HEK293 (cell line): ENCODE results near the gene GAPDHS.

Experiments
- CTCF ChIA-PET: fragments of 350-600 bp; formaldehyde crosslinking; extraction: SDS; loops from one replicate; lab custom pipeline; 2021; ENCODE audit warnings: antibody characterized with exemption; lab: Yijun Ruan, JAX
- POLR2A ChIA-PET: fragments of 300-600 bp; formaldehyde crosslinking; extraction: SDS; loops from one replicate; lab custom pipeline; 2020; ENCODE audit warnings: antibody characterized with exemption, inconsistent platforms; lab: Yijun Ruan, JAX
- H3K27ac ChIP-seq: fragments of 200-500 bp; sonication (Bioruptor generic); 2 replicates; pipeline ENCODE4 v1.5.1; 2014; ENCODE audit warnings: low read depth, low read length, control low read depth, inconsistent platforms; ENCODE audit errors: extremely low read depth
- H3K36me3 ChIP-seq, 2 experiments: fragments of 200-500 bp in 1 of 2; sonication (Bioruptor generic) in 1 of 2; 1 replicate in 1 of 2; 2 replicates in 1 of 2; pipeline ENCODE4 v1.5.1; 2014 to 2017; ENCODE audit warnings: inconsistent platforms in 2 of 2, low read length in 2 of 2; ENCODE audit not compliant: control insufficient read depth in 2 of 2, insufficient read depth in 1 of 2
- H3K4me1 ChIP-seq: fragments of 200-500 bp; sonication (Bioruptor generic); 2 replicates; pipeline ENCODE4 v1.5.1; 2014; ENCODE audit warnings: mild to moderate bottlenecking, low read length, inconsistent platforms; ENCODE audit not compliant: control insufficient read depth, insufficient read depth
- H3K4me3 ChIP-seq: 2 replicates; pipeline ENCODE4 v1.5.1; 2011; ENCODE audit warnings: low read depth, mild to moderate bottlenecking, control low read depth, low read length, moderate library complexity
- H3K9me3 ChIP-seq: fragments of 200-500 bp; sonication (Bioruptor generic); 2 replicates; pipeline ENCODE4 v1.5.1; 2014; ENCODE audit warnings: low read depth, low read length, inconsistent platforms; ENCODE audit not compliant: control insufficient read depth, insufficient read depth
- EGR2 ChIP-seq: fragments of 450-650 bp; formaldehyde crosslinking; IDR thresholded peaks from 2 replicates; pipeline ENCODE4 v1.5.1; 2016; ENCODE audit warnings: low read depth, missing biosample characterization, missing genetic modification characterization
- KLF17 ChIP-seq: fragments of 450-650 bp; formaldehyde crosslinking; IDR thresholded peaks from 2 replicates; pipeline ENCODE4 v1.5.1; 2016; ENCODE audit warnings: missing biosample characterization, missing genetic modification characterization
- KLF8 ChIP-seq: fragments of 450-650 bp; formaldehyde crosslinking; IDR thresholded peaks from 2 replicates; pipeline ENCODE4 v1.5.1; 2016; ENCODE audit warnings: missing biosample characterization, missing genetic modification characterization
- OVOL3 ChIP-seq: fragments of 450-650 bp; formaldehyde crosslinking; IDR thresholded peaks from 2 replicates; pipeline ENCODE4 v1.5.1; 2016; ENCODE audit warnings: missing biosample characterization, missing genetic modification characterization
- PATZ1 ChIP-seq: fragments of 450-650 bp; formaldehyde crosslinking; IDR thresholded peaks from 2 replicates; pipeline ENCODE4 v1.5.1; 2016; ENCODE audit warnings: missing biosample characterization, missing genetic modification characterization
- ZBTB10 ChIP-seq: fragments of 450-650 bp; formaldehyde crosslinking; IDR thresholded peaks from 2 replicates; pipeline ENCODE4 v1.5.1; 2016; ENCODE audit warnings: missing biosample characterization, missing genetic modification characterization
- ZEB2 ChIP-seq: fragments of 450-650 bp; formaldehyde crosslinking; IDR thresholded peaks from 2 replicates; pipeline ENCODE4 v1.5.1; 2016; ENCODE audit warnings: missing biosample characterization, missing genetic modification characterization
- ZFHX2 ChIP-seq: fragments of 450-650 bp; formaldehyde crosslinking; conservative IDR thresholded peaks from 2 replicates; pipeline ENCODE4 v1.5.1; 2016; ENCODE audit warnings: missing biosample characterization, missing genetic modification characterization
- ZNF157 ChIP-seq: fragments of 450-650 bp; formaldehyde crosslinking; IDR thresholded peaks from 2 replicates; pipeline ENCODE4 v1.5.1; 2016; ENCODE audit warnings: missing biosample characterization, missing genetic modification characterization
- ZNF266 ChIP-seq: fragments of 450-650 bp; formaldehyde crosslinking; IDR thresholded peaks from 2 replicates; pipeline ENCODE4 v1.5.1; 2016; ENCODE audit warnings: missing biosample characterization, missing genetic modification characterization, low read depth
- ZNF488 ChIP-seq: fragments of 450-650 bp; formaldehyde crosslinking; IDR thresholded peaks from 2 replicates; pipeline ENCODE4 v1.5.1; 2016; ENCODE audit warnings: missing biosample characterization, missing genetic modification characterization
- ZNF544 ChIP-seq: fragments of 450-650 bp; formaldehyde crosslinking; IDR thresholded peaks from 2 replicates; pipeline ENCODE4 v1.5.0; 2017; ENCODE audit warnings: missing biosample characterization, missing genetic modification characterization
- ZNF654 ChIP-seq: fragments of 450-650 bp; formaldehyde crosslinking; IDR thresholded peaks from 2 replicates; pipeline ENCODE4 v1.5.1; 2016; ENCODE audit warnings: low read depth, missing biosample characterization, missing genetic modification characterization
- ZNF664 ChIP-seq: fragments of 450-650 bp; formaldehyde crosslinking; IDR thresholded peaks from 2 replicates; pipeline ENCODE4 v1.5.1; 2016; ENCODE audit warnings: missing biosample characterization, missing genetic modification characterization
- TF ChIP-seq, protein P1 (sequence below): fragments of 450-650 bp; formaldehyde crosslinking; IDR thresholded peaks from 2 replicates; pipeline ENCODE4 v1.5.1; 2016; ENCODE audit warnings: missing biosample characterization, missing genetic modification characterization

GAPDHS gene

DNA sequence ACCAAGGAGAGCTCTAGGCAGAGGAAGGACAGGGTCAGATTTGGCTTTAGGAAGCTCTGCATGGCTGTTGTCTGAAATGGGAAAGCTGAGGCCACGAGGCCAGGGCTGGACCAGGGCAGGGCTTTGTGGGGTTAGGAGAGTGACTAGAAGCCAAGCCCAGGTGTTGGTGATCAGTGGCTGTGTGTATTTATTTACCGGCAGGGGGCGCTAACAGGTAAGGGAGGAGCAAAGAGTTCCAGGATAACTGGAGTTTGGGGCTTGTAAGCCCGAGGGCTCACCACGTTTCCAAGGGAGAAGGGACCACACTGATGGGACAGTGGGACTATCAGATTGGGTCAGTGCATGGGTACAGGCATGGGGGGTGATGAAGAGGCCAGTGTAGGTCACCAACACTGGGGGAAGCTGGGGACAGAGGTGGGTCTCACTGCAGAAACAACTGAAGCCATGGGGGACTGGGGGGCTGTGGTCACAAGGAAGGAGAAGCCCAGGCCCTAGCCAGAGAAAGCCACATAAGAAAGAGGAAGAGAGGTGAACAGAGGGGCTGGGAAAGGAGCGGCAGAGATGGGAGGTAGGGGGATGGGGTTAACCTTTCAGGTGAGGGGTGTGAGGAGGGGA lies 16.0 kb downstream of the GAPDHS start (continued):
- TF ChIP-seq ZBTB10 (tag by site-specific recombination): peak; percentile 60; the same call in 1 of the 2 replicates
- 0 out of 2 replicates have a peak, but pooled peaks have one; percentile 38 for TF ChIP-seq PATZ1 (tag by site-specific recombination)
- TF ChIP-seq EGR2 (tag by site-specific recombination): no peak
- TF ChIP-seq KLF17 (tag by site-specific recombination): 0 out of 2 replicates have a peak, but pooled peaks have one; percentile 17
- no peak for TF ChIP-seq ZNF266 (tag by site-specific recombination)
- TF ChIP-seq ZNF544 (tag by site-specific recombination): no peak
- TF ChIP-seq ZNF654 (tag by site-specific recombination): peak; percentile 82
- TF ChIP-seq ZNF488 (tag by site-specific recombination): 0 out of 2 replicates have a peak, but pooled peaks have one; percentile 29
- TF ChIP-seq KLF8 (tag by site-specific recombination): peak; percentile 56
- peak; percentile 85 for TF ChIP-seq ZEB2 (tag by site-specific recombination)
- TF ChIP-seq, protein P1, sequence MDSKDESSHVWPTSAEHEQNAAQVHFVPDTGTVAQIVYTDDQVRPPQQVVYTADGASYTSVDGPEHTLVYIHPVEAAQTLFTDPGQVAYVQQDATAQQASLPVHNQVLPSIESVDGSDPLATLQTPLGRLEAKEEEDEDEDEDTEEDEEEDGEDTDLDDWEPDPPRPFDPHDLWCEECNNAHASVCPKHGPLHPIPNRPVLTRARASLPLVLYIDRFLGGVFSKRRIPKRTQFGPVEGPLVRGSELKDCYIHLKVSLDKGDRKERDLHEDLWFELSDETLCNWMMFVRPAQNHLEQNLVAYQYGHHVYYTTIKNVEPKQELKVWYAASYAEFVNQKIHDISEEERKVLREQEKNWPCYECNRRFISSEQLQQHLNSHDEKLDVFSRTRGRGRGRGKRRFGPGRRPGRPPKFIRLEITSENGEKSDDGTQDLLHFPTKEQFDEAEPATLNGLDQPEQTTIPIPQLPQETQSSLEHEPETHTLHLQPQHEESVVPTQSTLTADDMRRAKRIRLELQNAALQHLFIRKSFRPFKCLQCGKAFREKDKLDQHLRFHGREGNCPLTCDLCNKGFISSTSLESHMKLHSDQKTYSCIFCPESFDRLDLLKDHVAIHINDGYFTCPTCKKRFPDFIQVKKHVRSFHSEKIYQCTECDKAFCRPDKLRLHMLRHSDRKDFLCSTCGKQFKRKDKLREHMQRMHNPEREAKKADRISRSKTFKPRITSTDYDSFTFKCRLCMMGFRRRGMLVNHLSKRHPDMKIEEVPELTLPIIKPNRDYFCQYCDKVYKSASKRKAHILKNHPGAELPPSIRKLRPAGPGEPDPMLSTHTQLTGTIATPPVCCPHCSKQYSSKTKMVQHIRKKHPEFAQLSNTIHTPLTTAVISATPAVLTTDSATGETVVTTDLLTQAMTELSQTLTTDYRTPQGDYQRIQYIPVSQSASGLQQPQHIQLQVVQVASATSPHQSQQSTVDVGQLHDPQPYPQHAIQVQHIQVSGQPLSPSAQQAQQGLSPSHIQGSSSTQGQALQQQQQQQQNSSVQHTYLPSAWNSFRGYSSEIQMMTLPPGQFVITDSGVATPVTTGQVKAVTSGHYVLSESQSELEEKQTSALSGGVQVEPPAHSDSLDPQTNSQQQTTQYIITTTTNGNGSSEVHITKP (tag by site-specific recombination): peak; percentile 36; the same call in 1 of the 2 replicates
- TF ChIP-seq ZNF157 (tag by site-specific recombination): no peak
- TF ChIP-seq ZFHX2: no peak

GRCh38 chr19:35549879-35550523 lies 16.7 kb downstream of the GAPDHS start:
- Histone ChIP-seq H3K4me1 (peaks cover 7% of the 10 kb centered on the region), H3K36me3 (peaks cover 21 to 37% of the 10 kb centered on the region in 2 experiments; a peak in 2 of 3 replicates), H3K27ac (no peak overlapping the region), H3K4me3 (no peak overlapping the region), H3K9me3 (no peaks in the 10 kb centered on the region)
- ChIA-PET CTCF (interaction anchor here (0.5 to 3.9 kb wide), 38 partner anchors 8 to 382 kb away, joined by 3 to 53 read pairs (median 6); partner anchors contain the start of genes COX6B1 and HAUS5), POLR2A (interaction anchor here (1.9 to 2.5 kb wide), 2 partner anchors 8 to 63 kb away, joined by 7 to 10 read pairs; partner anchors contain the start of gene HAUS5)
- TF ChIP-seq OVOL3 (tag by site-specific recombination) (no peak), ZNF664 (peak; percentile 68; the same call in 1 of the 2 replicates)
